Tibial nerve (tissue), 4 donors: ENCODE measurements around the gene TBC1D5. TPM values are rescaled to one million over a fixed set of nuclear protein-coding genes. Genes with fewer than 3 reads are reported as not detected.

Experiments used
- DNase-seq, 2 donors: peaks; one replicate each; pipeline ENCODE4 v3.0.0-alpha.2; 2019; ENCODE audit warnings: low spot score in 2 of 2
- H3K27ac ChIP-seq, 4 donors: fragments of 200-600 bp; sonication (generic) in 3 of 4; one replicate each; pipeline ENCODE4 v1.5.1; 2017 to 2019; ENCODE audit warnings: mild to moderate bottlenecking in 1 of 4
- H3K27me3 ChIP-seq, 2 donors: fragments of 200-600 bp; sonication (generic) in 1 of 2; one replicate each; pipeline versions ENCODE4 v1.5.1 to v1.6.0; 2017 to 2019
- H3K36me3 ChIP-seq, 3 donors: fragments of 200-600 bp; sonication (generic); one replicate each; pipeline ENCODE4 v1.5.1; 2018 to 2019
- H3K4me1 ChIP-seq, 4 donors: fragments of 200-600 bp; sonication (generic) in 3 of 4; one replicate each; pipeline ENCODE4 v1.5.1; 2017 to 2019
- H3K4me3 ChIP-seq, 4 donors: fragments of 200-600 bp; sonication (generic) in 3 of 4; one replicate each; pipeline ENCODE4 v1.5.1; 2017 to 2019; ENCODE audit warnings: mild to moderate bottlenecking in 1 of 4, moderate library complexity in 1 of 4
- H3K9me3 ChIP-seq, 4 donors: fragments of 200-600 bp; sonication (generic) in 3 of 4; one replicate each; pipeline ENCODE4 v1.5.1; 2017 to 2019
- CTCF ChIP-seq, 5 experiments: fragments of 200-600 bp in 3 of 5; fragments of 450-650 bp in 2 of 5; sonication (generic) in 3 of 5; IDR thresholded peaks; one replicate each; pipeline ENCODE4 v1.5.1; 2016 to 2019; ENCODE audit warnings: antibody characterized with exemption in 5 of 5, mild to moderate bottlenecking in 3 of 5, moderate library complexity in 2 of 5
- EP300 ChIP-seq, 2 donors: sonication (generic); formaldehyde crosslinking; IDR thresholded peaks; one replicate each; pipeline ENCODE4 v1.6.1; 2017; ENCODE audit warnings: antibody characterized with exemption in 2 of 2, mild to moderate bottlenecking in 1 of 2
- POLR2A ChIP-seq, 2 donors: fragments of 450-650 bp; IDR thresholded peaks; one replicate each; pipeline ENCODE4 v1.6.1; 2017; ENCODE audit warnings: antibody characterized with exemption in 2 of 2, mild to moderate bottlenecking in 2 of 2, moderate library complexity in 2 of 2
- WGBS, 2 donors: methylation state at CpG; one replicate each; pipeline ENCODE4 v1.1.5; 2018; 5-methylcytosine and 5-hydroxymethylcytosine counted together
- total RNA-seq, 4 donors: library from RNA; depleted of rRNA; stranded (reverse); fragments of >200 nt; gene quantifications; one replicate each; pipeline ENCODE4 v1.1.0, GENCODE V29; 2016

TBC1D5 gene
- total RNA-seq, 4 donors from 2014 or later, result 55.2 to 128 (median 79.4) TPM

- Histone ChIP-seq H3K36me3 (no peaks in the 10 kb centered on the region), H3K27ac (no peak overlapping the region), H3K4me1 (no peaks in the 10 kb centered on the region), H3K4me3 (no peak overlapping the region), H3K9me3 (no peaks in the 10 kb centered on the region), H3K27me3 (no peaks in the 10 kb centered on the region)
- TF ChIP-seq EP300 (IDR thresholded peaks at IDR 0.05), result no peak
- TF ChIP-seq POLR2A (IDR thresholded peaks at IDR 0.05), result no peak
- no peak for TF ChIP-seq CTCF (IDR thresholded peaks at IDR 0.05)
- DNase-seq, result no peak
- 86 to 87% methylated on average over 4 of the region's 4 CpGs for WGBS, 2 donors
Measured at GRCh38 chr3:17508180-17508752, 234.2 kb downstream of the TBC1D5 start.

- Histone ChIP-seq H3K4me3 (no peak overlapping the region), H3K36me3 (peaks cover 0 to 2% (median 0%) of the 10 kb centered on the region in 3 donors), H3K27ac (no peak overlapping the region), H3K27me3 (no peaks in the 10 kb centered on the region), H3K9me3 (no peaks in the 10 kb centered on the region), H3K4me1 (no peaks in the 10 kb centered on the region)
- TF ChIP-seq CTCF (IDR thresholded peaks at IDR 0.05) (no peak), POLR2A (IDR thresholded peaks at IDR 0.05) (no peak), EP300 (IDR thresholded peaks at IDR 0.05) (no peak)
- no peak for DNase-seq
Measured at GRCh38 chr3:17507480-17507879, 235.0 kb downstream of the TBC1D5 start.

- no peak overlapping the region for H3K27ac ChIP-seq
- DNase-seq, result no peak
- no peaks in the 10 kb centered on the region for H3K9me3 ChIP-seq
- no peaks in the 10 kb centered on the region for H3K4me1 ChIP-seq
- no peaks in the 10 kb centered on the region for H3K27me3 ChIP-seq
- H3K4me3 ChIP-seq, result no peak overlapping the region
- TF ChIP-seq CTCF (IDR thresholded peaks at IDR 0.05), result no peak
- TF ChIP-seq EP300 (IDR thresholded peaks at IDR 0.05), result no peak
- TF ChIP-seq POLR2A (IDR thresholded peaks at IDR 0.05), result no peak
- H3K36me3 ChIP-seq, result peaks cover 0 to 4% (median 0%) of the 10 kb centered on the region in 3 donors
Measured at GRCh38 chr3:17505856-17506255, 236.6 kb downstream of the TBC1D5 start.

- peaks cover 0 to 4% (median 0%) of the 10 kb centered on the region in 3 donors for H3K36me3 ChIP-seq
- no peaks in the 10 kb centered on the region for H3K27me3 ChIP-seq
- H3K4me3 ChIP-seq, result no peak overlapping the region
- no peak for DNase-seq
- no peak for TF ChIP-seq CTCF (IDR thresholded peaks at IDR 0.05)
- no peak for TF ChIP-seq EP300 (IDR thresholded peaks at IDR 0.05)
- no peak for TF ChIP-seq POLR2A (IDR thresholded peaks at IDR 0.05)
- 98 to 100% methylated on average over 2 of the region's 2 CpGs for whole genome bisulfite sequencing, 2 donors
- no peaks in the 10 kb centered on the region for H3K9me3 ChIP-seq
- H3K4me1 ChIP-seq, result no peaks in the 10 kb centered on the region
- no peak overlapping the region for H3K27ac ChIP-seq
Measured at GRCh38 chr3:17501745-17502144, 240.7 kb downstream of the TBC1D5 start.

GRCh38 chr3:17500618-17501017 lies 241.8 kb downstream of the TBC1D5 start:
- no peak overlapping the region for H3K27ac ChIP-seq
- peaks cover 0 to 4% (median 0%) of the 10 kb centered on the region in 3 donors for H3K36me3 ChIP-seq
- no peak for DNase-seq
- H3K4me3 ChIP-seq, result no peak overlapping the region
- H3K9me3 ChIP-seq, result no peaks in the 10 kb centered on the region
- H3K4me1 ChIP-seq, result no peaks in the 10 kb centered on the region
- TF ChIP-seq EP300 (IDR thresholded peaks at IDR 0.05), result no peak
- TF ChIP-seq POLR2A (IDR thresholded peaks at IDR 0.05), result no peak
- no peak for TF ChIP-seq CTCF (IDR thresholded peaks at IDR 0.05)
- H3K27me3 ChIP-seq, result no peaks in the 10 kb centered on the region
- 87 to 88% methylated on average over 2 of the region's 2 CpGs for WGBS, 2 donors
